ENCODE results near the gene FBXO46.
A peak's percentile ranks its signal among the peaks of the same experiment; 100 is the strongest.

Gene FBXO46

DNA sequence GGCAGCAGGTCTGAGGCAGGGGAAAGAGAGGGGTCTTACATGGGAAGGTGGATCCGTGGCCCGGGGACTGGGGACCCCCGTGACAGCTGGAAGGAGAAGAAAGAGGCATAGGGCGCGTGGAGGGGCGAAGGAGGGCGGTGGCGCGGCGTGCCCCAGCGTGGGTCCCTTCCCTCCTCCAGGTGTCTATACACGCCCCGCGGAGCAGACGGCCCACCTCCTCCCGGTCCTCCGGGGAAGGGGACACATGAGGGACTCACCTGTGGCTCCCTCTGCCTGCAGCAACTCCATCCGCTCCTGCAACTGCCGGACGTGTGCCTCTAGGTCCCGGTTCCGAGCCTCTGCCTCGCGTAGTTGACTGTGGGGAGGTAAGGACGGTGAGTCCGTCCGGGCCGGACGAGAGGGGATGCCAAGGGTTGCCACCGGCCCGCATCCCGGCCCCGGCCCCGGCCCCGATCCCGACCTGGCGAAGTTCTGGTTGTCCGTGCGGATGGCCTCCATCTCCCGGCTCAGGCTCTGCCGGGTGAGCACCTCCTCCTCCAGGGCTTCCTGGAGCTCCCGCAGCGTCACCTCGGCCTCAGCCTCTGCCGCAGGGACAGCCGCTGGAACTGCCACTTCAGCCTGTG, 40.7 kb upstream of the FBXO46 start:
- no peak for TF ChIP-seq TAF1 (IDR thresholded peaks at IDR 0.05; ENCODE audit: borderline replicate concordance, low read depth, low read length)
- no peak for TF ChIP-seq POLR2AphosphoS5 (IDR thresholded peaks at IDR 0.05; ENCODE audit: low read depth, low read length)
- TF ChIP-seq POLR2A (IDR thresholded peaks at IDR 0.05; ENCODE audit: low read depth, low read length): no peak
- DNase-seq (ENCODE audit: insufficient read length) (no peak), FAIRE-seq (no peak)

- DNase-seq (ENCODE audit: insufficient read length) (peak; percentile 95), FAIRE-seq (peak; percentile 99)
These were observed 39.8 kb upstream of the FBXO46 start for GRCh38 chr19:45770192-45771101.

DNA sequence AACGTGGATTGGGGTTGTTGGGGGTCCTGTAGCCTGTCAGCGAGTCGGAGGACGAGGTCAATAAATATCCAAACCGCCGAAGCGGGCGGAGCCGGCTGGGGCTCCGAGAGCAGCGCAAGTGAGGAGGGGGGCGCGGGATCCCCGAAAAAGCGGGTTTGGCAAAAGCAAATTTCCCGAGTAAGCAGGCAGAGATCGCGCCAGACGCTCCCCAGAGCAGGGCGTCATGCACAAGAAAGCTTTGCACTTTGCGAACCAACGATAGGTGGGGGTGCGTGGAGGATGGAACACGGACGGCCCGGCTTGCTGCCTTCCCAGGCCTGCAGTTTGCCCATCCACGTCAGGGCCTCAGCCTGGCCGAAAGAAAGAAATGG, 39.1 kb upstream of the FBXO46 start:
- no peak for TF ChIP-seq POLR2AphosphoS5 (IDR thresholded peaks at IDR 0.05; ENCODE audit: low read depth, low read length)
- no peak for TF ChIP-seq POLR2A (IDR thresholded peaks at IDR 0.05; ENCODE audit: low read depth, low read length)
- no peak for TF ChIP-seq TAF1 (IDR thresholded peaks at IDR 0.05; ENCODE audit: borderline replicate concordance, low read depth, low read length)
- no peak for DNase-seq (ENCODE audit: insufficient read length)
- FAIRE-seq: peak; percentile 38

More at GRCh38 chr19:45770192-45771101, 39.8 kb upstream of the FBXO46 start:
- TF ChIP-seq TAF1 (IDR thresholded peaks at IDR 0.05; ENCODE audit: borderline replicate concordance, low read depth, low read length): no peak
- no peak; the same call in 1 of the 2 replicates for TF ChIP-seq POLR2AphosphoS5 (IDR thresholded peaks at IDR 0.05; ENCODE audit: low read depth, low read length)
- no peak for TF ChIP-seq POLR2A (IDR thresholded peaks at IDR 0.05; ENCODE audit: low read depth, low read length)

DNA sequence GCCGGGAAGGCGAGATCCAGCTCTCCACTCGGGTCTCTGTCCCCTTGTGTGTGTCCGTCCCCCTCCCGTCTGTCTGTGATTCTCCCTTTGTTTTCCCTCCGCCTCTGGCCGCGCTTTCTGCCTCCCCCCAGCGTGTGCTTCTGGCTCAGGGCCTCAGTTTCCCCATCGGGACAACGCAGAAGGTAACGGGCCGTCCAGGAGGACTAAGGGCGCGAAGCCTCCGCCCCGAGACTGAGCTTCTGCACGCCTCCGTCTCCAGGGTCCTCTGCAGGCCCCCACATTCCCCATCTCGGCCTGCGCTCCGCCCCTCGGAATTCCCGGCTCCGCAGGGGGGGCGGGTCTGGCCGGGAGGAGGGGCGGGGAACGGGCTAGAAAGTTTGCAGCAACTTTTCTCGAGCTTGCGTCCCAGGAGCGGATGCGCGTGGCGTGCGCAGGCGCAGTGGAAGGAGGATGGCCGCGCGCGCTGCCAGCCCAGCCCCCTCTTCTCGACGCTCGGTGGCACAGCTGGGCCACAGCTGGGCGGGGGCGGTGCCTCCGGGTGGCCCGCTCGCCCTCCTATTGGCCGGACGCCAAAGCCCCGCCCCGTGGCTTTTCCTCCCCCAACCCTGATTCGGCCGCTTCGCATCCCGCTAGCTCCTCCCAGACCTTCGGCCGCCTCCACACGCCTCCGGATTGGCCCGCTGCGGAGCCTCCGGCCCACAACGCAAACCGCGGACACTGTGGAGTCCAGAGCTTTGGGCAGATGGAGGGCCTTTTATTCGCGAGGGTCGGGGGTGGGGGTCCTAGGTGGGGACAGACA, 38.5 kb upstream of the FBXO46 start, which contains the start of gene SIX5:
SIX5 (minus strand) TSS at position 269 of the 799 bp plus-strand sequence. CDS start 408 bp downstream, outside the sequence.
- TF ChIP-seq POLR2A (IDR thresholded peaks at IDR 0.05; ENCODE audit: low read depth, low read length): no peak
- no peak; the same call in 1 of the 2 replicates for TF ChIP-seq POLR2AphosphoS5 (IDR thresholded peaks at IDR 0.05; ENCODE audit: low read depth, low read length)
- peak; percentile 100 for FAIRE-seq
- DNase-seq (ENCODE audit: insufficient read length): peak; percentile 98

GRCh38 chr19:45768655-45768983, 37.9 kb upstream of the FBXO46 start:
- TF ChIP-seq TAF1 (IDR thresholded peaks at IDR 0.05; ENCODE audit: borderline replicate concordance, low read depth, low read length) (no peak), POLR2A (IDR thresholded peaks at IDR 0.05; ENCODE audit: low read depth, low read length) (0 out of 2 replicates have a peak, but pooled peaks have one; percentile 4)
- no peak for DNase-seq (ENCODE audit: insufficient read length)

GRCh38 chr19:45767881-45768654, 37.4 kb upstream of the FBXO46 start:
- DNase-seq (ENCODE audit: insufficient read length) (peak; percentile 64), FAIRE-seq (peak; percentile 86)
- peak; percentile 36; the same call in 1 of the 2 replicates for TF ChIP-seq POLR2A (IDR thresholded peaks at IDR 0.05; ENCODE audit: low read depth, low read length)
- no peak for TF ChIP-seq TAF1 (IDR thresholded peaks at IDR 0.05; ENCODE audit: borderline replicate concordance, low read depth, low read length)

More at GRCh38 chr19:45768655-45768983, 37.9 kb upstream of the FBXO46 start:
- peak; percentile 50 for FAIRE-seq

DNA sequence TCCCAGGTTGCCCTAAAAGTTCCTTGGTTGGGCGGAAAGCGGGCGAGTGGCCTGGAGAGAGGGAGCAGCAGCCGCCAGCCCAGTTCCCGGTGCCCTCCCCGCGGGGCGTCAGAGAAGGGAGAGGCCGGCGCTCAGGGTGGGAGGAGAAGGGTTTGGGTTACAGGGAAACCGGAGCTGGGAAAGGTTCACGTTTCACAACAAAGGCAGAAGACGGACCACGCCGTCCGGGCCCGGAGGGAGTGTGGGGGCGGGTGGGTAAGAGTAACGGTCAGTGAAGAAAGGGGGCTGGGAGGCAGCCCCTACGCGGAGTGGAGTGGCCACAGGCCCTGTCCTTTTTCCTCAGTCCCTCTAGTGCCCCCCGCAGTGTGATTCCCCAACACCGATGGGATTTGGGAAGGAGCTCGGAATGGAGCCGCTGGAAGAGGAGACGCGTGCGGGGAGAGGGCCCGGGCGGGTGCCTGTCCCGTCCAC, 36.7 kb upstream of the FBXO46 start:
- no peak for FAIRE-seq
- TF ChIP-seq POLR2AphosphoS5 (IDR thresholded peaks at IDR 0.05; ENCODE audit: low read depth, low read length): no peak
- TF ChIP-seq TAF1 (IDR thresholded peaks at IDR 0.05; ENCODE audit: borderline replicate concordance, low read depth, low read length): no peak
- no peak for DNase-seq (ENCODE audit: insufficient read length)

GRCh38 chr19:45766869-45767346, 36.2 kb upstream of the FBXO46 start:
- TF ChIP-seq POLR2AphosphoS5 (IDR thresholded peaks at IDR 0.05; ENCODE audit: low read depth, low read length) (no peak), TAF1 (IDR thresholded peaks at IDR 0.05; ENCODE audit: borderline replicate concordance, low read depth, low read length) (no peak), POLR2A (IDR thresholded peaks at IDR 0.05; ENCODE audit: low read depth, low read length) (no peak)

GRCh38 chr19:45766296-45766868, 35.7 kb upstream of the FBXO46 start:
- DNase-seq (ENCODE audit: insufficient read length) (no peak), FAIRE-seq (no peak)
- TF ChIP-seq TAF1 (IDR thresholded peaks at IDR 0.05; ENCODE audit: borderline replicate concordance, low read depth, low read length) (no peak), POLR2AphosphoS5 (IDR thresholded peaks at IDR 0.05; ENCODE audit: low read depth, low read length) (no peak), POLR2A (IDR thresholded peaks at IDR 0.05; ENCODE audit: low read depth, low read length) (no peak)

More at GRCh38 chr19:45766869-45767346, 36.2 kb upstream of the FBXO46 start:
- FAIRE-seq: no peak
- no peak for DNase-seq (ENCODE audit: insufficient read length)

GRCh38 chr19:45765702-45766295, 35.1 kb upstream of the FBXO46 start:
- no peak for TF ChIP-seq TAF1 (IDR thresholded peaks at IDR 0.05; ENCODE audit: borderline replicate concordance, low read depth, low read length)
- TF ChIP-seq POLR2AphosphoS5 (IDR thresholded peaks at IDR 0.05; ENCODE audit: low read depth, low read length): no peak
- no peak for TF ChIP-seq POLR2A (IDR thresholded peaks at IDR 0.05; ENCODE audit: low read depth, low read length)
- FAIRE-seq (no peak), DNase-seq (ENCODE audit: insufficient read length) (no peak)
